Neural progenitor cell (in vitro differentiated cells): Measurements from ENCODE around the gene TEX19. TPM values are rescaled to one million over a fixed set of nuclear protein-coding genes. Genes with fewer than 3 reads are reported as not detected.
A peak's percentile ranks its signal among the peaks of the same experiment; 100 is the strongest.

Experiments used
- DNase-seq: peaks from one replicate; pipeline ENCODE4 v3.0.0-alpha.2; 2016; ENCODE audit warnings: low spot score
- H2AFZ ChIP-seq: fragments of 200-600 bp; sonication (generic); replicated peaks from 2 replicates; pipeline ENCODE4 v1.6.1; 2016; ENCODE audit warnings: antibody characterized with exemption
- H3F3A ChIP-seq: fragments of 200-600 bp; sonication (generic); 2 replicates; pipeline ENCODE4 v1.6.1; 2016; ENCODE audit warnings: antibody characterized with exemption, low read depth
- H3K27ac ChIP-seq: fragments of 200-600 bp; sonication (generic); 2 replicates; pipeline ENCODE4 v1.5.1; 2016; ENCODE audit warnings: mild to moderate bottlenecking
- H3K27me3 ChIP-seq: fragments of 200-600 bp; sonication (generic); 2 replicates; pipeline ENCODE4 v1.6.1; 2016; ENCODE audit warnings: mild to moderate bottlenecking, moderate library complexity
- H3K36me3 ChIP-seq: fragments of 200-600 bp; sonication (generic); 2 replicates; pipeline ENCODE4 v1.5.1; 2016
- H3K4me1 ChIP-seq: fragments of 200-600 bp; sonication (generic); 2 replicates; pipeline ENCODE4 v1.6.1; 2016; ENCODE audit warnings: mixed run types
- H3K4me2 ChIP-seq: fragments of 200-600 bp; sonication (generic); 2 replicates; pipeline ENCODE4 v1.6.1; 2016
- H3K4me3 ChIP-seq: fragments of 200-600 bp; sonication (generic); 2 replicates; pipeline ENCODE4 v1.5.1; 2016
- H3K79me2 ChIP-seq: fragments of 200-600 bp; sonication (generic); 2 replicates; pipeline ENCODE4 v1.6.1; 2016; ENCODE audit warnings: low read depth
- H3K9ac ChIP-seq: fragments of 200-600 bp; sonication (generic); 2 replicates; pipeline ENCODE4 v1.6.1; 2016
- H3K9me3 ChIP-seq: fragments of 200-600 bp; sonication (generic); 2 replicates; pipeline ENCODE4 v1.5.1; 2016; ENCODE audit warnings: low read depth
- H4K20me1 ChIP-seq: fragments of 200-600 bp; sonication (generic); 2 replicates; pipeline ENCODE4 v1.6.1; 2016; ENCODE audit warnings: low read depth
- H3K27ac Mint-ChIP-seq: 3 replicates; pipeline ENCODE4 v1.8.0; 2021; ENCODE audit warnings: mixed read lengths
- H3K27me3 Mint-ChIP-seq: 2 replicates; pipeline ENCODE4 v1.8.0; 2022; ENCODE audit warnings: low read depth, mild to moderate bottlenecking, inconsistent platforms, moderate library complexity, mixed read lengths; ENCODE audit not compliant: insufficient read depth
- H3K36me3 Mint-ChIP-seq: 3 replicates; pipeline ENCODE4 v1.8.0; 2021; ENCODE audit warnings: mixed read lengths
- H3K4me1 Mint-ChIP-seq: 3 replicates; pipeline ENCODE4 v1.8.0; 2021; ENCODE audit warnings: mixed read lengths
- H3K4me3 Mint-ChIP-seq: 3 replicates; pipeline ENCODE4 v1.8.0; 2021; ENCODE audit warnings: mild to moderate bottlenecking, moderate library complexity, mixed read lengths
- H3K9me3 Mint-ChIP-seq: 3 replicates; pipeline ENCODE4 v1.8.0; 2020; ENCODE audit warnings: mixed read lengths
- CTCF ChIP-seq: fragments of 200-600 bp; sonication (generic); IDR thresholded peaks from 2 replicates; pipeline ENCODE4 v1.5.1; 2017; ENCODE audit warnings: antibody characterized with exemption, mild to moderate bottlenecking
- EZH2 ChIP-seq: fragments of 200-600 bp; sonication (generic); IDR thresholded peaks from 2 replicates; pipeline ENCODE4 v1.6.1; 2017; ENCODE audit warnings: antibody characterized with exemption, mild to moderate bottlenecking, moderate library complexity
- EZH2phosphoT487 ChIP-seq: fragments of 200-600 bp; sonication (generic); IDR thresholded peaks from 2 replicates; pipeline ENCODE4 v1.6.1; 2017; ENCODE audit warnings: antibody characterized with exemption
- total RNA-seq: library from RNA; depleted of rRNA; stranded (reverse); fragments of >200 nt; gene quantifications from 2 replicates; pipeline ENCODE4 v1.2.3, GENCODE V29; 2015; ENCODE audit warnings: low replicate concordance

The TEX19 gene
- total RNA-seq, 1 donor from 2014 or later = not detected

- no peaks in the 10 kb centered on the region for H3K27me3 Mint-ChIP-seq
- H2AFZ ChIP-seq = no peak overlapping the region
- peaks cover 17% of the 10 kb centered on the region for H3K4me1 ChIP-seq
- H3K36me3 Mint-ChIP-seq = no peaks in the 10 kb centered on the region
- H3K27ac Mint-ChIP-seq = peak overlapping the region; percentile 72
- peak overlapping the region; percentile 48 for H3K4me3 Mint-ChIP-seq
- H3K4me1 Mint-ChIP-seq = peaks cover 35% of the 10 kb centered on the region
- no peaks in the 10 kb centered on the region for H3K36me3 ChIP-seq
- H3K4me3 ChIP-seq = no peak overlapping the region
- no peaks in the 10 kb centered on the region for H3K9me3 ChIP-seq
- no peak for DNase-seq
- no peak overlapping the region for H3K27ac ChIP-seq
- H3K4me2 ChIP-seq = peak overlapping the region; percentile 28
- no peak overlapping the region for H3K9ac ChIP-seq
- peaks cover 14% of the 10 kb centered on the region for H3F3A ChIP-seq
- H3K9me3 Mint-ChIP-seq = peaks cover 3% of the 10 kb centered on the region
- H3K27me3 ChIP-seq = peaks cover 17% of the 10 kb centered on the region
- H4K20me1 ChIP-seq = no peaks in the 10 kb centered on the region
- no peaks in the 10 kb centered on the region for H3K79me2 ChIP-seq
- TF ChIP-seq EZH2 (no peak), EZH2phosphoT487 (no peak), CTCF (no peak)
Observed at GRCh38 chr17:82365606-82366295, 6.7 kb downstream of the TEX19 start.

GRCh38 chr17:82366749-82367148, 7.7 kb downstream of the TEX19 start:
- TF ChIP-seq CTCF (no peak), EZH2phosphoT487 (no peak), EZH2 (no peak)
- Histone ChIP-seq H3K27ac (no peak overlapping the region), H3K4me1 (peaks cover 17% of the 10 kb centered on the region), H3K9me3 (no peaks in the 10 kb centered on the region), H3F3A (peaks cover 20% of the 10 kb centered on the region), H3K9ac (no peak overlapping the region), H3K79me2 (no peaks in the 10 kb centered on the region), H2AFZ (no peak overlapping the region), H4K20me1 (no peaks in the 10 kb centered on the region), H3K4me3 (no peak overlapping the region), H3K27me3 (peaks cover 27% of the 10 kb centered on the region), H3K36me3 (no peaks in the 10 kb centered on the region), H3K4me2 (no peak overlapping the region)
- DNase-seq = no peak
- peaks cover 38% of the 10 kb centered on the region for H3K4me1 Mint-ChIP-seq
- peaks cover 3% of the 10 kb centered on the region for H3K9me3 Mint-ChIP-seq
- H3K27ac Mint-ChIP-seq = no peak overlapping the region
- no peaks in the 10 kb centered on the region for H3K27me3 Mint-ChIP-seq
- no peaks in the 10 kb centered on the region for H3K36me3 Mint-ChIP-seq
- H3K4me3 Mint-ChIP-seq = no peak overlapping the region

- peaks cover 39% of the 10 kb centered on the region for H3K27me3 ChIP-seq
- TF ChIP-seq EZH2 (no peak), CTCF (no peak), EZH2phosphoT487 (no peak)
- no peak overlapping the region for H3K4me3 ChIP-seq
- H3K27ac ChIP-seq = no peak overlapping the region
- Mint-ChIP-seq H3K27me3 (peaks cover 5% of the 10 kb centered on the region), H3K4me3 (no peak overlapping the region), H3K27ac (peak overlapping the region; percentile 53), H3K36me3 (no peaks in the 10 kb centered on the region), H3K4me1 (peaks cover 43% of the 10 kb centered on the region), H3K9me3 (peaks cover 3% of the 10 kb centered on the region)
- no peak for DNase-seq
- no peak overlapping the region for H2AFZ ChIP-seq
- H3K4me2 ChIP-seq = no peak overlapping the region
- no peak overlapping the region for H3K9ac ChIP-seq
- H3K36me3 ChIP-seq = no peaks in the 10 kb centered on the region
- no peaks in the 10 kb centered on the region for H3K79me2 ChIP-seq
- H3K4me1 ChIP-seq = peaks cover 28% of the 10 kb centered on the region
- H3K9me3 ChIP-seq = no peaks in the 10 kb centered on the region
- H3F3A ChIP-seq = peaks cover 25% of the 10 kb centered on the region
- H4K20me1 ChIP-seq = no peaks in the 10 kb centered on the region
Observed at GRCh38 chr17:82367724-82368524, 8.9 kb downstream of the TEX19 start.
